Stimulated activated CD4-positive, alpha-beta T cell treated with anti-CD3 and anti-CD28 coated beads, Interleukin-4, amount 100 ng/mL, for 24 hours (primary cell): Measurements from ENCODE around the gene STK38.
"Not testable (repeated sequence)": the region's sequence is repeated elsewhere in the genome, so short reads cannot be mapped to it uniquely, and the experiment has no call there.

Experiments used
- DNase-seq: peaks from one replicate; pipeline ENCODE4 v3.0.0-alpha.2; 2020

The STK38 gene

GRCh38 chr6:36479256-36479655, 68.0 kb downstream of the STK38 start:
- DNase-seq: no peak

DNA sequence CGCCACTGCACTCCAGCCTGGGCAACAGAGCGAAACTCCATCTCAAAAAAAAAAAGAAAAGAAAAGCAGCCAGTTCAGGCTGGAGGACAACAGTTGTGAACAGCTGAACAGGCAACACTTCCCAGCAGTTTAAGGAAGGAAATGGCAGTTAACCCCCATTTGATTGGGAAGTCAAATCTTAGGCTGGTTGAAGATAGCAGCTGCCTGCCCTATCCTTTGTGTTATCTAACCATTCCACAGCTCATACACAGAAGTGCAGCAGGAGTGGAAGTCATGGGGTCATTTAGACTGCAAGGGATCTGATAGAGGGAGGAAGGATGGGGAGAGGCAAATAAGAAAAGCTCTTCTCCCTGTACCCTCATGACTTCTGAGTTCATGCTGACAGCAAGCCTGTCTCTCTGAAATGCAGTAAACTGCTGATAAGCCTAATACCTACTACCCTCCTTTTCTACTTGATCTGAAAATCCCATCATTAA, 69.2 kb downstream of the STK38 start:
- no peak for DNase-seq

GRCh38 chr6:36469946-36470345, 77.3 kb downstream of the STK38 start:
- no peak for DNase-seq

- DNase-seq: no peak
Observed at GRCh38 chr6:36469148-36469661, 78.1 kb downstream of the STK38 start.

- no peak for DNase-seq
Observed at GRCh38 chr6:36467625-36468024, 79.7 kb downstream of the STK38 start.

GRCh38 chr6:36464233-36464632, 83.0 kb downstream of the STK38 start:
- no peak for DNase-seq

DNA sequence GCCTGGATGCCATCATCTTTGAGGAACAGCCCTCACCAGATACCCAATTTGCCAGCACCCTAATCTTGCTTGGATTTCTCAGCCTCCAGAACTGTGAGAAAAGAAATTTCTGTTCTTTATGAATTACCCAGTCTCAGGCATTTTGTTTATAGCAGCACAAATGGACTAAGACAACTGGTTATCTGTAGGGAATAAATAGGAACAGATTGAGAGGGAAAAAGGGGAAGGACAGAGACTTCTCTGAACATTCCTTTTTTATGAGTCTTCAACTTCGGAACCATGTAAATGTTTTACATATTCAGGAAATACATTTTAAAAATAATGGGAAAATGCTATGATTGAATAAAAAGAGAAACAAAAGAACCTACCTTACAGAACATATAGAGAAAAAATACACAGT, 83.6 kb downstream of the STK38 start:
- DNase-seq: no peak

DNA sequence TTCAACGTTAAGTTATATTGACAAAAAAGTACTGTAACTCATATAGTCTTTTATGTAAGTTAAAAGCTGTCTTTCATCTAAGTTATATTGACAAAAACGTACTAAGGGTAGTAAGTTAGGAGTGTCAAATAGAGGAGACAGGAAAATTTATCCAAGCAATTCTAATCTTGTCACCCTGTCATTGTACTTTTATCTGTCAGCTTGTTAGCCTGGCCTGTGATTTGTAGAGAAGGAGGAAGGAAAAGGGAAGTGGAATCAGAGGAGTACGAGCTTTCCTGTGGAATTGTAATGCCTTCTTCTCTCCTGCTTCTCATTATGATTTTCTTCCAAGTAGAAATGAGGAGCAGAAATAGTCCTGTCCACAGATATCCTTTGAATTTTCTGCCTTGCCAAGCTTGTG, 85.6 kb downstream of the STK38 start:
- no peak for DNase-seq

DNA sequence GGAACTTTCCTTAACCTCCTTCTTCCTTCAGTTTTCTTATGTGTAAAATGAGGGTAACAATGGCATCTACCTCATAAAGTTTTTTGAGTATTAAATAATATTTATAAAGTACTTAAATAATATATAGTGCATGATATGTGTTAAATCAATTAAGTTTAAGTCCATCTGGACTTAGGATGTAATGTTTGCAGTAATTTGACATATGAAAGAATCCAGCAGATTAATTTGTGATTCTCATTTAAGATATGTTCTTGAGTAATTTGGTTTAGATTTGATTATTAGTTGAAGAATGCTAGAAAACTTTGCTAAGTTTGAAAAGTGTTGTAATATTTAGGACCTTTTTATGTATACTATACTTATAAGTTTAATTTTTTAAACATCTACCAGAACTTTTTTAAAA, 86.4 kb downstream of the STK38 start:
- no peak for DNase-seq

- DNase-seq: no peak
Observed at GRCh38 chr6:36459501-36459900, 87.8 kb downstream of the STK38 start.

GRCh38 chr6:36455486-36456027, 91.7 kb downstream of the STK38 start:
- DNase-seq: no peak

DNA sequence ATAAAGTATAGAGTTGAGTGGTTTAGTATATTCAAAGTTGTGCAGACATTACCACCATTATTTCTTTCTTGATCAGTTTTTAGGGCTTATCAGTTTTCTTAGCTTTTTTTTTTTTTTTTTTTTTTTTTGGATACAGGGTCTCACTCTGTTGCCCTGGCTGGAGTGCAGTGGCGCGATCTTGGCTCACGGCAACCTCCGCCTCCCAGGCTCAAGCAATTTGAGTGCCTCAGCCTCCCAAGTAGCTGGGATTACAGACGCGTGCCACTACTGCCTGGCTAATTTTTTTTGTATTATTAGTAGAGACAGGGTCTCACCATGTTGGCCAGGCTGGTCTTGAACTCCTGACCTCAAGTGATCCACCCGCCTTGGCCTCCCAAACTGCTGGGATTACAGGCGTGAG, 94.4 kb downstream of the STK38 start:
- not testable (repeated sequence) for DNase-seq

- DNase-seq: not testable (repeated sequence)
Observed at GRCh38 chr6:36449173-36449572, 98.1 kb downstream of the STK38 start.

- no peak for DNase-seq
Observed at GRCh38 chr6:36445621-36446020, 101.7 kb downstream of the STK38 start.

DNA sequence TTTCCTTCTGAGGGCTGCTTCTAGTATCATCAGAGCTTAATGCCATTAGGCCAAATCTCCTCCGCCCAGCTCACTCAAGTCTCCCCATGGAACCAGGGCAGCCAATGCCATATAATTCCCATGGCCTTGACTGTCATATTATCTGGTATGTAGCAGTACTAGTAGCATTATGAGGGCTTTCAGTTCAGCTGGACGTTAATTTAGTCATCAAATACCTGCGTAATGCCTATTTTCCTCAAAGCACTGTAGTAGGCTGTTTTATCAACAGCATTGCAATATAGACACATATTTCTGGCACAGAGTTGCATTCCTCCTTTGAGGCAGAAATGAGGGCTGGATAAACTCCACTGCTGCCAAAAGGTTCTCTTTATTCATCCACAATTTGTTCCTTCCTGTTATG, 102.8 kb downstream of the STK38 start:
- DNase-seq: no peak
